ENCODE results near the gene FREM1.
A peak's percentile ranks its signal among the peaks of the same experiment; 100 is the strongest.

The FREM1 gene

DNA sequence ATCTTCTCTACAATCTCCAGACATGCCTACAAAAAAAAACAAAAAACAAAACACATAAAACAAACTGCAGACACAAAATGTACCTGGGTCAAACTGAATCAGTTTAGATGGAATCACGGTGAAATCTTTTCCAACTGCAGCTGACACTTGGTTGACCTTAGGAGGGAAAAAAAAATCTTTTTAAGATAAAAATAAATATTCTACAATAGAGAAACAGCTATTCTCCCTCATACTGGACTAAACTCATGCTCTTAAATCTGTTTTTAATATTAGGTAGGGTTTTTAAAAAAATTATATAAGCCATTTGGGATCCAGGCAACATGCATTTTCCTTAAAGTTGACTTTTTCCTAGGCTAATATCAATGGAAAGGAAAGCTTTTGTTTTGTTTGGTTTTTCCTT, 153.9 kb downstream of the FREM1 start:
- no peak for DNase-seq (ENCODE audit: low read depth)

DNA sequence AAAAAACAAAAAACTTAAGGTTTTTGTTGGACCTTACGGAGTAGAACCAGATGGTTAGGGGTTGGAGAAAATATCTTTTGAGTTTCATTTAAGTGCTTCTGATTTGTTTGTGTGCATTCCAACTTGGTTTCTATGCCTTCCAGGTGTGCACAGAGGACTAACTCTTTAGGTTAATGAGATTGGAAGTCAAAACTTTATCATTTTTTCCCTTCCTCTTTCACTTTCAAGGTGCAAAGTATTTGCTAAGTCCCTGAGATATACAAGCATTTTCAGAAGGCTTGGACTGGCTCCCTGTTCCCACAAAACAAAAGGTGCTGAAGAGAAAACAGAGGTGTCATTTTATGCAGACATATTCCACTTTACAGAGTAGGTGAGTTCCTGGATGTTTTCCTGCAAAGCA, 157.4 kb downstream of the FREM1 start:
- no peak for DNase-seq (ENCODE audit: low read depth)

DNA sequence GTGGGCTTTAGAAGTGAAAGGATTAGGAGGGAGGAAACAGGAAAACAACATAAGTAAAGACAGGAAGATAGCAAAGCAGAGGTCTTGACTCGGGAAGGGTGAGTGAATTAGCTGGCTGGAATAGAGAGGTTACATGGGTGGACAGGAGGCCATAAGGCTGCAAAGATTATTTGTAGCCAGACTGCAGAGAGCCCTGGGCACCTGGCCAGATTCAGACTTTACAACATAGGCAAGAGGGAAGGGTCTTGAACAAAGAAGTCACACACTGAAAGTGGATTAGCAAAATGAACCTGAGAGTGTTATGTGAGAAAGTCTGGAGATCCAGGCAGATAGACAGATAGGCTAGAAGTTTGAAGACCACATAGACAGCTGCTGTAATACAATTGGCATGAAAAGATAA, 158.0 kb downstream of the FREM1 start:
- DNase-seq (ENCODE audit: low read depth), result no peak

DNA sequence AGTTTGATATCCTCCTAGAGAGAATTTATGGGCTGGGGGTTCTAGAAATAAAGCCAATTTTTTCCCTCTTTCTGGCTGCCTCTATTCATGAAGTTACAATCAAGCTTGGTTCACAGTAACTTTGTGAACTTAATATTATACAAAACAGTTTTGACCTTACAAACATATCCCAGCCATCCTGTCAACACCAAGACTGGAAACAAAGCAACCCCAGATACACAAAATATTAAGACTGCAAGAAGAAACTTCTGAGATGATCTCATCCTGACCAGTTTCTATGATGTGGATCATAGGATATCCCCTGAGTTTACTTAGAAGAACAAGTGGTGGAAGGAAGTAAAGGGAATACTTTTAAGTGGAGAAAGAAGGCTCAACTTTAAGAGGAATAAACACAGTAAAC, 159.4 kb downstream of the FREM1 start:
- no peak for DNase-seq (ENCODE audit: low read depth)

- no peak for DNase-seq (ENCODE audit: low read depth)
These were observed 160.5 kb downstream of the FREM1 start for GRCh38 chr9:14749741-14750211.

DNA sequence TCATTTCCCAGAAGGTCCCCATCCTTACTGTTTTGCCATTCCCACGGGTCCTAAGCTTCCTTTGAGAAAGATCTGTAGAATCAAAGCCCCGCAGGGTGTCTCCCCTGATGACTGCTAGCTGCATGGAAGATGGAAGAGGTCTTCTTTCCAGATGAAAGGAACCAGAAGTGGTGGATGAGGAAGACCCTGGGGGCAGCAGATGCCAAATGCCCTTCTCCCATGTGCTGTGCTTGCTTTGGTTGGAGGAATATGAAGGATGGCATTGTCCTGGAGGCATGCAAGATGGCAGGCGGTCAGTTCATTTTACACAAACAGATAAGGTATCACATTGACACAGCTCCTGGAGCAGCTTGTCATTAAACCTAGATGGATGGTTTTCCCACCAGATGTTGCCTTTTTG, 161.9 kb downstream of the FREM1 start:
- DNase-seq (ENCODE audit: low read depth), result no peak

- no peak for DNase-seq (ENCODE audit: low read depth)
These were observed 163.1 kb downstream of the FREM1 start for GRCh38 chr9:14747111-14747510.

- no peak for DNase-seq (ENCODE audit: low read depth)
These were observed 163.6 kb downstream of the FREM1 start for GRCh38 chr9:14746626-14747025.

DNA sequence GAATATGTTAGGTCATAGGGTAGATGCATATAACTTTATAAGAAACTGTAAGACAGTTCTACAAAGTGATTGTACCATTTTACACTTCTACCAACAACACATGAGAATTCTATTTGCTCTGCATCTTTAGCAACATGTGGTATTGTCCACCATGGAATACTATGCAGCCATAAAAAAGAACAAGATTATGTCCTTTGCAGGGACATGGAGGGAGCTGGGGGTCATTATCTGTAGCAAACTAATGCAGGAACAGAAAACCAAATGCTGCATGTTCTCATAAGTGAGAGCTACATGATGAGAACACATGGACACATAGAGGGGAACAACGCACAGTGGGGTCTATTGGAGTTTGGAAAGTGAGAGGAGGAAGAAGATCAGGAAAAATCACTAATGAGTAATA, 165.5 kb downstream of the FREM1 start:
- no peak for DNase-seq (ENCODE audit: low read depth)

DNA sequence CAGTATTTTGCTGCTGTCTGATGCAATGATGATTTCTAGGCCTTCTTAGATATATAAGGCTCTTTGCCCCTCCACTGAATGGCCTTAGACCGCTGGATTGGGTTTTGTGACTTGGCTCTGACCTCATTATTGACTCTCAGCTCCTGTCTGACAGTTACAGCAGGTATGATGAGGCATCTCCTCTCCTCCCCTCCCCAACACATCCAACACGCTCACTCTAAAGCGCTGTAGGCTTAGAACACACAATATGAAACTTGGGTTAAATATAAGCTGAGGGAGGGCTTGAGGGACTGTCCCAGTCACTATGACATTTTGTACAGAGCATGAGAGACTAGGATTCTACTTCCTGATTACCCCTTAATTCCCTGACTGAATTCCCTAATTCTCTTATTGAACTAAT, 168.9 kb downstream of the FREM1 start:
- DNase-seq (ENCODE audit: low read depth), result no peak

- DNase-seq (ENCODE audit: low read depth), result no peak
These were observed 177.1 kb downstream of the FREM1 start for GRCh38 chr9:14733133-14733532.

DNA sequence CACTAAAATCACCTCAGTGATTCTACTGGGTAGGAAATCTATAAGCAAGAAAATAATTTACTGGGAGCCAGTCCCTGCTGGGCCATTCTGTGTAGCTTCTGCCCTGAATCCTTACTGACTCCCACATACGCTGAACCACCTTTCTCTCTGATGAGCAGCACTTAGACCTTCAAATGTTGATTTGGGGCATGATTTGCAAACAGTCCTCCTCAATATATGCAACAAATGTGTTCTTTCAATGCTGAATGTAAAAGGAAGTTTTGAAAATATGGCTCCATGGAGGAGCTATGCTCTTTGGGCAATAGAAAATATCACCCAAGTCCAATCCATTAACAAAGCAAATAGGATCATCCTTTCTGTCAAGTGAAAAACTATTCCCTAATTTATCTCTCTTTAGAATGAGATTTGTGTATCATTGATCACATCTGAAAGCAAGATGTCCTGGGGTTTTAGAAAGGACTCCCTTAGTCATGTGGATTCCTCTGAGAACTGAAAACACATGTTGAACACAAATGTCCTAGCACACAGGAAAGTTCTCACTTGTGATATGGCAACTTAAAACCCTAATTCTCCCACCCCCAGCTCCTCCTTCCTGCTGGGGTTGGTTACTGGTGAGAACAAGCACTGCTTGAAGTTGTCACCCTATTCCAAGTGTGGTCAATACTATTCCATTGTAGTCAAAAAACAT, 178.8 kb downstream of the FREM1 start:
- DNase-seq (ENCODE audit: low read depth), result no peak

DNA sequence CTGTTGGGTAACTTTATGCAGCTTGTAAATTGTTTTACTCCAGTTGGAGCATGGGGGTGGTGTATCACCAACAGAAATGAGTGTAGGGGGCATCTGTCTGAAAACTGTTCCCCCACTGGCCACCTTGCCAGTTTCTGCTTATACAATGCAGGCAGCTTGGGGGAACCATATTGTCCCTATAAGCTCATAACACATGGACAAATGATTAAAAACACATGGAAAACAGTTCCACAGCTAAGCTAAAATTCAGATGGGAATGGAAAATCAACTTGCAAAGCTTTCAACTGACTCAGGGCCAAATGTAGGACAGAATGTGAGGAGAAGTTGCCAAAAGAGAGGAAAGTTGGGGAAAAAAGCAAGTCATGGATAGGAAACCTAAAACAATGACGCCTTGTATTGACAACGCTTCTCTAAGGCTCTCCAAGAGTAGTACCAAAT, 179.7 kb downstream of the FREM1 start:
- DNase-seq (ENCODE audit: low read depth), result no peak

DNA sequence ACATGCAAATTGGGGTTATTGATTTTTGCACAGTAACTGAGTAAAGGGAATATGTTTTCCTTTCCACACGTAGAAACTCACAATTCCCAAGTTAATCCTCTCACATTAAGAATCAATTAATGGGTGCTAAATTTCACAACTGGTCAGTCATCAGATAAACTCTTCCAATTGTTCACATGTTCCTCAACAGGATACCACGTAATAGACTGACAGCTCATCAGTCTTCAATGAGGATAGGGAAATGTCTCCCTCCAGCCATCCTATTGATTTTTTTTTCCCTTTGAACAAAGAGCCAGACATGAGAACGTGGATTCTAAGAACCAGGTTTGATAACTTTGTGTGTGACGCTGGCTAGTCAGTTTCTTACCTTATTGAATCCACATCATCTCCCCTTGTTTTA, 186.9 kb downstream of the FREM1 start:
- no peak for DNase-seq (ENCODE audit: low read depth)

GRCh38 chr9:14722391-14723035, 187.7 kb downstream of the FREM1 start, which contains the start of gene CER1:
TSS of gene CER1 (minus strand) at chr9:14722733. CDS start at chr9:14722672, 61 bp downstream.
- no peak for DNase-seq (ENCODE audit: low read depth)

DNA sequence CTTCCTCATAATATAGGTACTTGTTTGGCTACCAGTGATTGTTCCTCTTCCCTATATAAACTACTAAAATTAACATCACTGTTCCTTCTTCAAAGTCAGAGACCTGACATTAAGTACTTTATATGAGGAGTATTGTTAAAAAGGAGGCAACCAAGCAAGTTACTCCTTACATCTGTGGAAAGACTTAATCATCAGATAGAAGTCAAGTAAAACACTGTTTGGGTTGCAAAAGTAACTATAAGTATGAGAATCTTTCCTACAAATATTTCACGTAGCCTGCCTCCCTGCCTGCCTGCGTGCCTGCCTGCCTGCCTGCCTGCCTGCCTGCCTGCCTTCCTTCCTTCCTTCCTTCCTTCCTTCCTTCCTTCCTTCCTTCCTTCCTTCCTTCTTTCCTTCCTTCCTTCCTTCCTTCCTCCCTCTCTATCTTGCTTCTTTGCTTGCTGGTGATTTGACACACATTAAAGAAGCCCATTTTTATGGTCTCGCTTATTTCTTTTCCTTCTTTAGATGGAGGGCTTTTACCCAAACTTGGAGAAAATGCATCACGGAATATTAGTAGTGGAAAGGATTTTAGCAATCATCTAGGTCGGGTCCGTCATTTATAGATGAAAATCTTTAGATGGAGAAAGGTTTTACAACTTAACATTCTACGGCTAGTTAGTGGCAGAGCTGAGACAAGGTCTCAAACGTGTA, 190.9 kb downstream of the FREM1 start:
- DNase-seq (ENCODE audit: low read depth), result no peak

GRCh38 chr9:14715102-14715501, 195.1 kb downstream of the FREM1 start:
- no peak for DNase-seq (ENCODE audit: low read depth)

- DNase-seq (ENCODE audit: low read depth), result no peak
These were observed 197.0 kb downstream of the FREM1 start for GRCh38 chr9:14713187-14713767.

DNA sequence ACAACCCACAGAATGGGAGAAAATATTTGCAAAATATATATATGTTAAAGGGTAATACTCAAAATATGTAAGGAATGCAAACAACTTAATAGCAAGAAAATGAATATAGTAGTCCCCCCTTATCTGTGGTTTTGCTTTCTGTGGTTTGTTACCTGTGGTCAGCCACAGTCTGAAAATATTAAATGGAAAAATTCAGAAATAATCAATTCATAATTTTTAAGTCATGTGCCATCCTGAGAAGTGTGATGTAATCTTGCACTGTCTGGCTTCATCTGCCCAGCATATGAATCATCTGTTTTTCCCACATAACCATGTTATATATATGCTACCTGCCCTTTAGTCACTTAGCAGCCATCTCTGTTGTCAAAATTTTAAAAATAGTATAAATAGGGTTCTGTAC, 199.4 kb downstream of the FREM1 start:
- peak; percentile 17 for DNase-seq (ENCODE audit: low read depth)

GRCh38 chr9:14706530-14707140, 203.6 kb downstream of the FREM1 start:
- DNase-seq (ENCODE audit: low read depth), result no peak

- no peak for DNase-seq (ENCODE audit: low read depth)
These were observed 205.1 kb downstream of the FREM1 start for GRCh38 chr9:14705079-14705478.

GRCh38 chr9:14704281-14704680, 205.9 kb downstream of the FREM1 start:
- no peak for DNase-seq (ENCODE audit: low read depth)
